ENCODE measurements around the gene GALNT13.

Gene GALNT13

DNA sequence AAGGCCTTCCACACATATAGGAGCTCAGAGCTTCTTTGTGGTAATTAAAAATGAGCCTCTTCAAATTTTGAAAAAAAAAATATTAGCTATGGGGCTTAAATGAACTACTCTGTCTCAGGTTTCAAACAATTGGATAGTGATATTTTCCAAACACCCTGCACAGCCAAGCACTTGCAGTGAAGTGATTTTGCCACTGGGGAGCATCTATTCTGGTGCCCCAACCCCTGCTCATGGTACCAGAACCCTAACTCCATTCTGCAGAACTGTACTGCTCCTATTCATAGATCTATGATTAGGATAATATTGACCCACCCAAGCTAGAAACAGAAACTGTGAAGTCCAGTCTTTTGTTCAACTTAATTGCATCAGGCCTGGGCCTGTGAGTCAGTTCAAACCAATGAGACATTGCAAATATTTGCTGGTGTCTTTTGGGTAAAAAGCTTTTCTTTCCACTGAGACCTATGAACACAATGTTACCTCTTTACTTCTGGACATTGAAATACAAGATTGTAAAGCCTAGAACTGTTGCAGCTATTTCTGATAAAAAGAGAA is 324.0 kb downstream of the GALNT13 start:
- no peak overlapping the region for H3K27ac ChIP-seq
- DNase-seq (ENCODE audit: low read depth, low spot score) = no peak

DNA sequence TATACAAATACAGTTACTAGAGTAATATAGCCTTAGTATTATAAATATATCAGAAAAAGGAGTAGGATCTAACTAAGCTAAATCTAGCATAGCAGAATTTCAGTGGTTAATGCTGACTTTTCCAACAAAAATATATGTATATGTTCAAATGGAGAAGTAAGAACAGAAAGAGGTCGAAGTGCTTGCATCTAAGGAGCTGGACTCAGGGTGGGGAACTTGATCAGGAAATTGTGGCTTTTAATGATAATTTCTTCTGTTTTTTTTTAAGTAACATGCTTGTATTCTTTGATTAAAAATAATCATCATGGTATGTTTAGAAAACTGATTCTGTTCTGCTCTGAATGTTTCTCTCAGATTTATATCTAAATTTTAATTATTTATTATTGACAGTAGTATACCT is 327.1 kb downstream of the GALNT13 start:
- no peak for DNase-seq (ENCODE audit: low read depth, low spot score)
- no peak overlapping the region for H3K27ac ChIP-seq

DNA sequence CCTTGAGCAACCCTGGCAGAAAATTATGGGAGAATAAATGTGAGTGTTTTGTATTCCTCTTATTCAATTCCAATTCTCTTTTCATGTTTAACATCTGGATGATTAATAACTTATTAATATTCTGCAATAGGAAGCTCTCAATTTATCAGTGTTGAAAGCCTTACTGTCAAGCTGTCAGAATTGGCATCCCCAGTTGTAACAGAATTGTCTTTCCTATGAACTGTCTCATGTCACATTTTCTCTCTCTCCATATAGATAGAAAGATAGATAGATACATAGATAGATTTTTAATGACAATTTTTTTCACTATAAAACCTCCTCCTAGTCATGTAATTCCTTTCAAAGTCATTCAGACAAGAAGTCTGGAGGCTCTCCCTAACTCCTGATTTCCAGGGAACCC is 331.5 kb downstream of the GALNT13 start:
- DNase-seq (ENCODE audit: low read depth, low spot score) = no peak

DNA sequence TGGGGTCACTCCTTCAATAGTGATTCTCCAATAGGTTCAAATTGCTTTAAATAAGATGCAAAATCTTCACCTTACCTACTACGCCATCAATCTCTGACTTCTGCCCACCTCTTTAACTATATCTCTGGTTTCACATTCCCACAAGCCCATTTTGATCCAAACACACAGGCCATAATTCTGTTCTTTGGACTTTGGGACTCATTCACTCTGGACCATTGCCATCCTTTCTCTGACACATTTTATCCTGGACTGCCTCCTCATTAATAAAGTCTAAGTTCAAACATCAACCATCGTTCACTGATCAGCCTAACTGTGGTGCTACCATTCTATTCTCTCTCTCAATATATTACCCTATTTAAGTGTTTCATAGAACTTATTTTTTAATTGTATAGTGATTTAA is 332.2 kb downstream of the GALNT13 start:
- H3K27ac ChIP-seq = no peak overlapping the region

More for the DNA sequence above, 331.5 kb downstream of the GALNT13 start:
- no peak overlapping the region for H3K27ac ChIP-seq

DNA sequence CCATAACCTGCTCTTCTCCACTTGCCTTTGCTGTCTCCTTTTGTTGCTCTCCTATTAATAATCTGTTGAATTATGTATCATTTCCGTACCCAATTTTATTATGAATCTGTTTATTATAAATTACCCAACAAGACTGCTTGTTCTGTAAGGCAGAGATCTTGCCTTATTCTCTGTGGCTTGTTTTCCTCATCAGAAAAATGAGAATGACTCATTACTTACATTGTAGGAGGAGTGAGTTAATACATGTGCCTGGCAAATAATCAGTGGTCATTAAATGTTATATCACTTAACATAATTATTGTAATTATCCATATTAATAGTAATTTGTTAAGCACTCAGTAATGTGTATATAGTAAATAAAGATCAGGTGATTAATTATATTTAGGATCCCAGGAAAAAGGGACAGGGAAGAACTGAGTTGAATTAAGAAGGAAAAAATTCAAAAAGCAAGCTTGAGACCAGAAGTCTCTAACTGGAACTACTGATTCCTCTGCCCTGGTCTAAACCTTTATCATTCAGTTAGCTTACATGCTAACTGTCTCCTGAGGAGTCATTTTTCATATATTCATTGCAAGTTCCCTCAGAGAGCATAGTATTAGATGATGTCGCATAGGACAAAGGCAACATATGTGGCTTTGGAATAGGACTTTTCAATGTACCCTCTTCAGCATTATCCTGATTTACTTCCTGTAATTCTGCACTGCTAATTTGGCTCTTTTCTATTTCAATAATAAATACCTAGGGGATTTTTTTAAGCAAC is 335.7 kb downstream of the GALNT13 start:
- no peak overlapping the region for H3K27ac ChIP-seq
- no peak for DNase-seq (ENCODE audit: low read depth, low spot score)

More for the DNA sequence above, 332.2 kb downstream of the GALNT13 start:
- DNase-seq (ENCODE audit: low read depth, low spot score) = no peak

DNA sequence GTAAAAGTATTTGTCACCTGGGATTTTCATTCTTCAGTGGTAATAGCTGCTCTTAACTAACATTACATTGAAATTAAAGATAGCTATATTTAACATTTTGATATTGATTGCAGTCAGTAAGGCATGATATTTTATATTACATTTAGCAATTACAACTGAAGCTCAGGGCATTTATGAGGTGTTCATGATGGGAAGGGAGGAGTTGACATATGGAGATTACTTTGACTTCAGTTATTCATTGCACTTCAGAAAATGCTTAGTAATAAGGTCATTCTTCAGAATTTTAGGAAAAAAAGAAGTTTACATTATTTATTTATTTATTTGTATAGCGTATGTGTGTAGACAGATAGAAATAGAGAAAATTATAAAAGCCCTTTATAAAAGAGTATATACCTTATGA is 352.0 kb downstream of the GALNT13 start:
- no peak overlapping the region for H3K27ac ChIP-seq
- no peak for DNase-seq (ENCODE audit: low read depth, low spot score)

DNA sequence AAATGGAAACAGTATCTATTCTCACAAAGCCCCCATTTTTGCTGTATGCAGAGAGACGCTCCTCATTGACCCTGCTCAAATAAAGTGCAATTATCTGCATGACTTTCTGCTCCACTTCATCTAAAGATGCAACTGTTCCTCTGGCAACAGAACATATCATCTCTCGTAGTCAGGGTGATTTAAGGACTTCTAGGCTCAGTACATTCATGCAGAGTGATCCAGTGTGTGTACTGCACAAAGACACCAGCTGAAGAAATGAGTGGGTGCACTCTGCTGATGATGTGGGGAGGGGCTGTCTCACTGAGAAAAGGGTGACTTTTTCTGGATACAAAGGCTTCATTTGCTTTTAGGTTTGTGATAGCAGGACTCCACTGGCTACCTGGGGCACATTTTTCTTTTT is 355.2 kb downstream of the GALNT13 start:
- no peak overlapping the region for H3K27ac ChIP-seq
- no peak for DNase-seq (ENCODE audit: low read depth, low spot score)

DNA sequence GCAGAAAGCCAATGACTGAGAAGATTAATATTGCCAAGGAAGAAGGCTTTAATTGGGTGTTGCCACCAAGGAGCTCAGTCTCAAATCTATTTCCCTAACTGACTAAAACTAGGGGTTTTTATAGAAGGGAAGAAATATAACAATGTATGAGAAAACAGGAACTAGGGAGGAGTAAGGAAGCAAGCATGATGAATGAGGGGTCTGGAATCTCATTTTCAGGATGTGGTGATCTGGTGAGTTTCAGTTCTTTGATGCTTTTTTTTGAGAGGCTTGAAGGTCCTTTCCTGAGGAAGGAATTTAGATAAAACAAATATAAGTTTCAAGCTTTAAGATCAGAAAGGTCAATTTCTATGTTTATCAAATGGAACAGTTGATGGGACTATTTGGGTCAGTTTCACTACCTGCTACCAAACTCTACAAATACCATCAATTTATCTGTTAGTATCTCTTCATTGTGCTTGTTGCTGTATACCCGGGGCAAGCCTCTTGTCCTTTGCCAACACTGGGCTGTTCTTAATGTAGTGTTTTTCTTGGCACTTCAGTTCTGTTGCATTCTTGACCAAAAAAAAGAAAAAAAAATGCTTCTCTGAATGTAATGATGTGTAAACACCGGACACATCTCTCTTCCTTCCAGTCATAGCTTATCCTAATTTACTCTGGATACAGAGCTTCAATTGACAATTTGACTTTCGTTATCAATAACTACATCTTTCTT is 357.0 kb downstream of the GALNT13 start:
- H3K27ac ChIP-seq = no peak overlapping the region
- DNase-seq (ENCODE audit: low read depth, low spot score) = no peak

DNA sequence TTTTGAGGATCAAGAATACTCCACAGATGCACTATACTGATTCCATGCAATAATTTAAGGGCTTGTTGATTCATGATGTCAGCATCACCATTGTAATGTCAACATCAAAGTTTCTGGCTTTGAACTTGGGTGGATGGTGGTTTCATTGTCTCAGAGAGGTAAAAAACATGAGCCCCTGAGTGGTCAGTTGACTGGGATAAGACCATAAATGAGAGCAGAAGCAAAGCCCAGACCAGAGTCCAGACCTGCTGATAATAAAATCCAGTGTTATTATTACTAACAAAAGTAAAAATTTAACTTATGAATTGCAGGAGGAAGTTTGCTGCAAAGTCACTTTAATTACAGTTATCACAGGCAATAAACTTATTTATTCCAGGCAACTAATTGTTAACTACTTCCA is 358.2 kb downstream of the GALNT13 start:
- no peak overlapping the region for H3K27ac ChIP-seq
- DNase-seq (ENCODE audit: low read depth, low spot score) = no peak

DNA sequence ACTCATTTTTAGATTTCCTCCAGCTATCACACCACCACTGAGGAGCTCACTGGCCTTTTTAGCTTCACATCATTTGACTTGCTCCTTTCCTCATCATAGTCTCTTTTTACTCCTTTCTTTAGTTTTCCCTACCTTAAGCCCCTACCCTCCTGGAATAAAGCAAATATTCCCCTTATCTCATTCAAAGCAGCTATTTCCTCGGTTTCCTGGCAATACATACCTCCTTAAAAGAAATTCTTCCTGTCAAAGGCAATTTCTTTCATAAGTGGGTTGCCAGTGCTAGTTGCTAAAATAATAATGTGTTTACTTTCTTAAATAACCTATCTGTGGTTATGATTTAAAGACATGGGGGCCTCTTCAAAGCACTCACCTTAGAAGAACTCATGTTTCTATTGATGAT is 359.3 kb downstream of the GALNT13 start:
- DNase-seq (ENCODE audit: low read depth, low spot score) = no peak
- no peak overlapping the region for H3K27ac ChIP-seq

DNA sequence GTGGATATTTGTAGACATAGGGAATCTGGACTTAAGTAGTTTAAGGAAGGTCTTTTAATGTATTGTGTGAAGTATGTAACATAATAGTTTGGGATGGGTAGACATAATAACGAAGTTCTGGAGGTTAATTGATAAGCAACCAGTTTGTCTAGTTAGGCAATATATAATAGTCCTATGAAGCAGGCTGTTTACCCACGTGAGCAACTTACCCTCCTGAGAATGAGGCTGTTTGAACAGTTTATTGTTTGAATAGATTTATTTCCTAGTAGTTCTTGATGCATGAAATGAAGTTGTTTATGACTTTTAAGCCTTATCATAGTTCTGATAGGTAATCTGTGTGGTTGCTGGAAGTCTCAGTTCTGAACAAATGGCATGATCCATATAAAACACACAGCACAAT is 361.5 kb downstream of the GALNT13 start:
- DNase-seq (ENCODE audit: low read depth, low spot score) = no peak
- H3K27ac ChIP-seq = no peak overlapping the region

DNA sequence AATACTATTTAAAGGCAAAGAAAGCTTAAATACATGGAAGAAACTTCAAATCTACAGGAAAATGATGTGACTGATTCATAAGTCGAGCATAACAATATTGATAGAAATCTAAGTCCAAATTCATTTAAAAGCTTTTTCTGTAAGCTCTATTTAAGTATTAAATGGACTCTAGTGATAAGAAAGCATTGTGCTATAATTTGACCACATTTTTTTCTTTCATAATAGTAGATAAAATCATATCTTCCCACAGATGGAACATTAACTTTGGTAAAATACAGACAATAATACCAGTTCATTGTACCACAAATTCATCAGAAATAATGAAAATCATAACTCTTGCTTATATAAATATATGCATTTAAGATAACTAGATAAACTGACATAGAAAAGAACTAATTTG is 366.5 kb downstream of the GALNT13 start:
- H3K27ac ChIP-seq = no peak overlapping the region
- DNase-seq (ENCODE audit: low read depth, low spot score) = no peak

DNA sequence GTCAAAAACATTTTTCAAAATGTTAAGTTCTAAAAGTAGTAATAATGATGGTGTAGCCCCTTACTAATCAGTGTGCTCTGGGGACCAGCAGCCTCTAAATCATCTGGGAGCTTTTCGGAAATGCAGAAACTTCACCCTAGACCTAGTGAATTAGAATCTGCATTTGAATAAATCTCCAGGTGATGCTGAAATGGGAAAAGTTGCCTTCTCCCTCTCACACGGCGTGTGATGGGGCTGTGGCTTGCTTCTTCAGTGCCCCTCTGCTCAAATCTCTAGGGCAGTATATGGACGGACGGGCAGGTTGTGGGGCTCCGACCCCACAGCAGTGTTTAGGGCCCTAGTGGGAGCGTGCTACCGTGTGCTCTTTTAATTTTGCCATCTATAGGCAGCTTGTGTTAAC is 368.6 kb downstream of the GALNT13 start:
- no peak overlapping the region for H3K27ac ChIP-seq
- DNase-seq (ENCODE audit: low read depth, low spot score) = no peak

DNA sequence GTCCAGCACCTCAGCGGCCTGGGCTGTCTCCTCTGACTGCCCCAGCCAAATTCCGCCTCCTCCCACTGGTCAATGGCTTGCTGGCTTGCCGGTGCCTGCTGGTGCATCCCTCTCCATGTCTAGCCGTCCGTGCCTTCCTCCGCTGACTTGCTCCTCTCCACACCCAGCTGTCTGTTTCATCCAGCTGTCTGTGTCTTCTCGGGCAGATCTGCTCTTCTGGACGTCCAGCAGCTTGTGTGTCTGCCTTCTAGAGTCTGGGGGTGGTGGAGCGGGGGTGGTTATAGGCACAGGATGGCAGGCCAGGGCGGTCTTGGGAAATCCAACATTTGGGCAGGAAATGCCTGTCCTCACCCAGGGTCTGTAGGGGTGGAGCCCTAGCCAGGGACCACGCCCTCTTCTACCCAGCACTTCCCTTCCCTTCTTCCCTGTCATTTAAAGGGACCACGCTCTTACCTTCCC is 369.2 kb downstream of the GALNT13 start:
- no peak overlapping the region for H3K27ac ChIP-seq
- no peak for DNase-seq (ENCODE audit: low read depth, low spot score)

DNA sequence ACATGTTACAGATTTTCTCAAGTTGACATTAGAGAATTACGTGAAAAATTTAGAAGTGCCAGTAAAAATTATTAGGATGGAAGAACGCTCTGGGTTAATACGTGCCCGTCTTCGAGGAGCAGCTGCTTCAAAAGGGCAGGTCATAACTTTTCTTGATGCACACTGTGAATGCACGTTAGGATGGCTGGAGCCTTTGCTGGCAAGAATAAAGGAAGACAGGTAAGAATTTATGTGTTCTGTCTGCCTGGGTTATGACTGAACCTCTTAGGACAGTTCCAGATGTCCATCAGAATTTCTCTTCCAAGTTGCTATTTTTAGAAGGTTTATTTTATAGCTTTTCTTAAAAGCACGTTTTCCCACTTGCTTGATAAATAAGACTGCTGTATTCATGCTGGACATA is 371.0 kb downstream of the GALNT13 start:
- no peak overlapping the region for H3K27ac ChIP-seq
- no peak for DNase-seq (ENCODE audit: low read depth, low spot score)

DNA sequence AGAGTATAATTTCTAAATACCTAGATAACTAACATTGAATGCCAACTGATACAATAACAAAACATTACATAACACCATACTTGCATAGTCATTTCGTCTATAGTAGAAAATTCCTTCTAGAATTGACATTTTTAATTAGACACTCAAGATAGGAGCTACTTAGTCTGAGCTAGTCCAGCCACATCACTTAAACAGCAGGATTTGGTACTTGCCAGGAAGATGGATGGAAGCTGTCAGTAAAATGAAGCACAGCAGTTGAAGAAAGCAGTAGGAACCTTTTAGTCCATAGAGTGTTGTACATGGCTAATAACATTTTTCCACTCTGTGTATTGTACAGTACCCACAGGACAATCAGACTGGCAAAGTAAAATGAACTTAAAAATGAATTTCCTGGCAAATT is 372.0 kb downstream of the GALNT13 start:
- no peak overlapping the region for H3K27ac ChIP-seq

DNA sequence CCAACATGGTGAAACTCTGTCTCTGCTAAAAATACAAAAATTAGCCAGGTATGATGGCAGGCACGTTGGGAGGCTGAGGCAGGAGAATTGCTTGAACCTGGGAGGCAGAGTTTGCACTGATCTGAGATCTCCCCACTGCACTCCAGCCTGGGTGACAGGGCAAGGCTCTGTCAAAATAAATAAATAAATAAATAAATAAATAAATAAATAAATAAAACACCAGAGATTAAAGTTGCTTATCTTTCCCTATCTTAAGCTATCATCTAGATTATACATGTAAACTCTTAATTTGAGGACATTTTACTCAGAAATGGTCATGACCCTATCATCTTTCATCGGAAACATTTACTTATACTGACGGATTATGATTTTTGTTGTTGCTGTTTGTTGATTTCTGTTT is 373.2 kb downstream of the GALNT13 start:
- H3K27ac ChIP-seq = no peak overlapping the region
- DNase-seq (ENCODE audit: low read depth, low spot score) = no peak

More for the DNA sequence above, 372.0 kb downstream of the GALNT13 start:
- no peak for DNase-seq (ENCODE audit: low read depth, low spot score)

DNA sequence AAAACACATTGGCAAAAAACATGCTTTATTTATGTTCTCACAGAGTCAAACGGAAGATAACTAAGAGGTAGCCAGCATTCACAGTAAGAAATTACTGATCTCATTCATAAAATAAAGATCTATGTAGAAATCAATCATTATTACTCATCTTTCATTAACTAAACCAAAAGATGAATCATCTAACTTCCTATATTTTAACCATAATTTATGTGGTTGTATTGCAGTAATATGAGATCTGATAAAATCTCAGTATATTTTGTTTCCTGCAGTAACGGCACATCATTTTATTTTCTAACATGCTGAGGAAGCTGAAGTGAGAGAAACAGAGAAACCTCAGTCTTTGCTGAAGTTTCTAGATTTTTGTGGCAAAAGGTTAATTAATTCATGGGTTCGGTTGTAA is 375.8 kb downstream of the GALNT13 start:
- no peak overlapping the region for H3K27ac ChIP-seq
- no peak for DNase-seq (ENCODE audit: low read depth, low spot score)

DNA sequence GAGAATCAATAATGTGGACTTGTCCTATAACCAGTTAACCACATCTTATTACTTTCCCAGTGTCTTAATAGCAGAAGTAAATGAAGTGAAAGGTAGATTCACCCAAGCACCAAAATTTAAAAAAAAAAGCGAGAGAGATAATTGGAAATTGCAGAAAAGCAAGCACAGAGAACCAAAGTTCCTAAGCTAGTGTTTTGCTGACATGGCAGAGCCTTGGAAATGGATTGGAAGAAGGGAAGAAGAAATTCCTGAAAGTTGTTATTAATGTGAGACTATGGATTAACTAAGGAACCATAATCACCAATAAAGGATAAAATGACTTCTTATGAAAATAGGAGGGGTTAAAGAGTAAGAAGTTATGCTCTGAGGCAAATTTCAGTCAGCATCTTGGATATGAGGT is 384.4 kb downstream of the GALNT13 start:
- H3K27ac ChIP-seq = no peak overlapping the region
- no peak for DNase-seq (ENCODE audit: low read depth, low spot score)

DNA sequence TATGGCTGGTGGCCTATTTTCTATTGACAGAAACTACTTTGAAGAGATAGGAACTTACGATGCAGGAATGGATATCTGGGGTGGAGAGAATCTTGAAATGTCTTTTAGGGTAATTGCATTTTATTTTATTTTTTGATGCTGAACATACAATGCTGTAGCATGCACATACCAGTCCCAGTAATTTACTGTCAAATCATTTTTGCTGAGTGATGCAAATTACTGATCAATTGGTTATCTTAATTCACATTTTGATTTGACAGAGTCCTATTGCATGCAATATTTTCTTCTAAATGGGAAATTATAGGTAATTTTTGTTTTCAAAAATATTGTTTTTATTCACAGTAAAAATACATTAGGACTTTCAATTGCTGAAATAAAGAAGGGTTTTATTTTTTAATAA is 387.3 kb downstream of the GALNT13 start:
- no peak for DNase-seq (ENCODE audit: low read depth, low spot score)
- no peak overlapping the region for H3K27ac ChIP-seq

DNA sequence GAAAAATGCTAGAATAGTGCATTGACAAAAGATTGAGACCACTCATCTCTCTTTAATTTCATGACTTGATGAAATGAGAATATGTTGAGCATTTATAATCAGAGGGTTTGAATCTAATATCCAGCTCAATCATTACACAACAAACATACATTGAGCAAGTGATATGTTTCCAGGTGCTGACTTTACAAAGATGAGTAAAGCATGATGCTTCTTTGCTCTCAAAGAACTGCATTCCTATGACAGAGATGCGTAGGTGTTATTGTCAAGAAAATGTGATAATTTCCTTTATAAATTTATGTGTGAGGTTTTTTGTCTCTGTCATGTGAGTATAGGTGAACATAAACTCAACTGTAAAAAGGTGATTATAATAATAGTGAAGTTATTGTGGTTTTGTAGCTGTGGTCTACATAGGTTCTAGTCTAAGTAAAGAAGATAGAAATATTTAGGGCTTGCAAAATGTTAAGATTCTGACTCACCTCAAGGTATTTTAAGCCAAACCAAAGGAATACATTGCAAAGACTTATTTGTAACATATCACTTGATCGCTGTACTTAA is 389.8 kb downstream of the GALNT13 start:
- H3K27ac ChIP-seq = peak overlapping the region; percentile 73
- DNase-seq (ENCODE audit: low read depth, low spot score) = no peak
